DND-41 (cell line): ENCODE data around the gene BAZ2A.

ENCODE experiments used
- CTCF ChIP-seq: IDR thresholded peaks from 2 replicates; pipeline ENCODE4 v1.5.1; 2012; ENCODE audit warnings: borderline replicate concordance, low read length, moderate library complexity, mild to moderate bottlenecking; ENCODE audit not compliant: poor library complexity, severe bottlenecking; ENCODE audit errors: extremely low read depth
- EZH2 ChIP-seq: IDR thresholded peaks from 3 replicates; pipeline ENCODE4 v1.6.1; 2012; ENCODE audit warnings: borderline replicate concordance, low read depth, mild to moderate bottlenecking, moderate library complexity, low read length, inconsistent platforms; ENCODE audit not compliant: severe bottlenecking

DNA sequence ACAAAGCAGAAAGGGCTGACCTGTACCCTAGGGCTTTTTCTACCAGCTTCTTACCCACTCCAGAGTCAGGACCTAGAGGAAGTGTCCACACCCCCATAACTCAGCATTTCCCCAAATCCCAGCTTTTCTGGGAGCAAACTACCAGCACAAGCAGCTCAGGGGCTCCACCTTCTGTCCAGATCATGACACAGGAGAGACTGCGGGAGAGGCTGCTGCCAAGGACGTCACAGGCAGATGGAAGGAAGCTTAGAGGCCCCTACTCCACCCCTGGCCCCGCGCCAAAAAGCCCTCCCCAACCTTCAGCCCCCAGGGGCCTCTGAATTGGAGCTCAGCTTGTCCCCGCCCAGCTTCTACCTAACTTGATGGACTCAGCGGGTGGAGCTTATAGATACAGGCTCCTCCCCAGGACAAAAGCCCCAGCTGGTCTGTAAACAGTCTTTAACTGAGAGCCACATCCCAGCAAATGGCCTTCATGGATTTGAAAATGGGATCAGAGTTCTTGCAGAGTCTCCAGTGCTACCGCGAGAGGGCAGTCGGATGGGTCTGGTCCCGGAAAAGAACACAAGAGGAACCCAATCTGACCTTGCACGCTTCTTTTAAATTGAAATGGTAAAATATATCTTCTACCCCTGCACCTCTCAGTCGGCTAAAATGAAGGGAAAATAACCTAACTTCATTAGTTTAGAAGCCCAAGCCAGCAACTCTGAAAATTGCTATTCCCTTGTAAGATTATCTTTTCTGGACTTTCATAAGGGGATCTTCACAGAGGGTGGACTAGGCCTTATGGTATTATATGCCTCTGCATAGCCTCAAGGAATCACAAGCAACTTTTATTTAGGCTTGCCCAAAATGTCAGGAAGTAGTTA is 6.8 kb upstream of the BAZ2A start:
- TF ChIP-seq CTCF, result peak; percentile 90
- TF ChIP-seq EZH2, result no peak
